ENCODE measurements around the gene MNX1. TPM values are rescaled to one million over a fixed set of nuclear protein-coding genes. Genes with fewer than 3 reads are reported as not detected.

The MNX1 gene
- total RNA-seq, 1 experiment from 2014 or later, result 1.8 TPM

- peak; percentile 33 for DNase-seq (ENCODE audit: low read depth)
Measured at GRCh38 chr7:156969972-156970420, 40.5 kb downstream of the MNX1 start.

DNA sequence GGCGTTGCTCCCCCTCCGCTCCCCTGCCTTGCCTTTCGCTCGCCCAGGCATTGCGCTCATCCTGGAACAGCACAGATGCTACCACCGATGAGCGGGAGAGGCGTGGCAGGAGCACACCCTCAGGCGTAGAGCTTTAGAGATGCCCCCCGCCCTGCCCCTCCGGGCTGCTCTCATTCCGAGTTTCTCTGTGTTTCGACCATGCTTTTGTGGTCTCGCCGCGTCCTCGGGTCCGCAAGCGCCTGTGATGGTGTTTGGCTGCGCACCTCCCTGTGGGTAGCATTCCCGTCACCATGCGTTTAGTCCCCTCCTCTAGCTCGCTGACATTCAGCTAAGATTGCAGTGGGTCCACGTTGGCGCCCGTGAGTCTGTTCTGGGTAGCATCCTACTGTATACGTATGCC is 42.3 kb downstream of the MNX1 start:
- no peak for DNase-seq (ENCODE audit: low read depth)

GRCh38 chr7:156966387-156966786 is 44.1 kb downstream of the MNX1 start:
- DNase-seq (ENCODE audit: low read depth), result no peak

DNA sequence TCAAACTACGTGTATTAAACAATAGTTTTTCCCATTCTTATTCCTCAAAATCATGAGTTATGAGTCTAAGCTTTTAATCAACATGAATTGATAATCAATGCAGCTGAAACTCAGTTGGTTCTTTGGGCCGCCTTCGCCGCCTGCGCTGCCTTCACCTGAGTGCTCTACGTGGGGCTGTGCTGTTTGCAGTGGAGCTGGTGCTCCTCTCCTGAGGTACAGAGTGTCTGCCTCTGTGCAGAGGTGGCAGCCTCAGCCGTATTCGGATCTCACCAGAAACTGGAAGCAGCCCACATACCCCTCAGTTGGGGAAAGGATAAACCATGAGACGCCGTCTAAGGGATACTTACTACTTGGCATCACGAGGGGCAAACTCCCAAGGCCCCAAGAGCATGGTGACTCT is 45.5 kb downstream of the MNX1 start:
- no peak for DNase-seq (ENCODE audit: low read depth)

GRCh38 chr7:156963472-156963871 is 47.0 kb downstream of the MNX1 start:
- no peak for DNase-seq (ENCODE audit: low read depth)

DNA sequence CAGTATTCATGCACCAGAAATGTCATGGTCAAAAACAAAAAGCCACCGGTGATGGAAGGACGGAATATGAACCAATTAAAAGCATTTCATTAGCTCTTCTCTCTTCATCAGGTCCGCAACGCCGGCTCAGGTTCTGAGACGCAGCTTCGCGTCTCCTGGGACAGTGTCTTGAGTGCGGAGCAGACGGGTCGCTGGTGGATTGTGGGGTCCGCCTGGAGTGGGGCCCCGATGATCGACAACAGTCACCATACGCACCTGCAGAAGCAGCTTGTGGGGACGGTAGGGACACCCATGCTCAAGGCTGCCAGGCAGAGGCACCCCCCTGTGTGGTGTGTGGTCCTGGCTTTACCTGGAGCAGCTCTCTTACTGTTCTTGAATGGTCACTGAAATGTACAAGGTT is 47.6 kb downstream of the MNX1 start:
- no peak for DNase-seq (ENCODE audit: low read depth)

- DNase-seq (ENCODE audit: low read depth), result no peak
Measured at GRCh38 chr7:156962145-156962544, 48.3 kb downstream of the MNX1 start.

- no peak for DNase-seq (ENCODE audit: low read depth)
Measured at GRCh38 chr7:156956727-156957126, 53.7 kb downstream of the MNX1 start.

DNA sequence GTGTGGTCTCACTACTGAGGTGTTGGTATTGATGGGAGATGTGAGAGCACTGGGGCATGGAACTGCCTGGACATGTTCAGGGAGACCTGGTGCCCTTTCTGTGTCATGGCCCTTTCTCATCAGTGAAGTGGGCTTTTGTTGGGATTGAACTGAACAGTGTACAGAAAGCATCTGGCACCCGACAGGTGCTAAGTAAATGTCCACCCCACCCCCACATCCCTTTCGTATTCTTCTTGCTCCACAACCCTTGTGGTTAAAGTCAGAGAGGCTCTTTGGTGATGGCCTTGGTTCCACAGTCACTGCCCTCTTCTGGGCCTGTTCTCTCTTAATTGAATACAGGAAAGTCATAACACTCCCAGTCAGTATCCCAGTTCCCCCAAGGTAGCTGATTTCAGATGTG is 55.5 kb downstream of the MNX1 start:
- DNase-seq (ENCODE audit: low read depth), result no peak

Other genes with a start within 250 kb of the MNX1 start
- gene LMBR1, start 117.5 kb downstream of the MNX1 start, total RNA-seq (2014; rRNA removed; shearing (Covaris generic)), result 54.8 and 58.7 TPM in 2 replicates
- gene NOM1, start 61.0 kb downstream of the MNX1 start, total RNA-seq (2014; rRNA removed; shearing (Covaris generic)), result 11.8 and 18.1 TPM in 2 replicates
- gene UBE3C, start 128.3 kb upstream of the MNX1 start, total RNA-seq (2014; rRNA removed; shearing (Covaris generic)), result 73.1 and 78.4 TPM in 2 replicates